GM18519 (cell line): ENCODE results near the gene RAB11FIP4.

ENCODE experiments used
- ATAC-seq: cut with Tn5 transposase; IDR thresholded peaks from one replicate; pipeline ENCODE4 v1.9.1; 2021; ENCODE audit warnings: mild to moderate bottlenecking, moderate library complexity; ENCODE audit not compliant: unreplicated experiment, low FRiP score

The RAB11FIP4 gene

GRCh38 chr17:31386542-31387075, 4.9 kb upstream of the RAB11FIP4 start:
- no peak for ATAC-seq

GRCh38 chr17:31387438-31387837, 4.0 kb upstream of the RAB11FIP4 start:
- ATAC-seq, result no peak

GRCh38 chr17:31388351-31388750, 3.1 kb upstream of the RAB11FIP4 start:
- no peak for ATAC-seq

GRCh38 chr17:31388770-31389656, 2.5 kb upstream of the RAB11FIP4 start:
- ATAC-seq, result no peak

- no peak for ATAC-seq
Observed at GRCh38 chr17:31389657-31390381, 1.7 kb upstream of the RAB11FIP4 start.

- ATAC-seq, result no peak
Observed at GRCh38 chr17:31390426-31390747, 1.1 kb upstream of the RAB11FIP4 start.

GRCh38 chr17:31390748-31391495, 553 bp upstream of the RAB11FIP4 start:
- no peak for ATAC-seq

GRCh38 chr17:31392002-31392855, 754 bp downstream of the RAB11FIP4 start:
- no peak for ATAC-seq

GRCh38 chr17:31392856-31393748, 1.6 kb downstream of the RAB11FIP4 start:
- ATAC-seq, result no peak

- no peak for ATAC-seq
Observed at GRCh38 chr17:31393749-31394146, 2.3 kb downstream of the RAB11FIP4 start.

- ATAC-seq, result no peak
Observed at GRCh38 chr17:31394544-31394943, 3.1 kb downstream of the RAB11FIP4 start.

- ATAC-seq, result no peak
Observed at GRCh38 chr17:31397256-31397939, 5.9 kb downstream of the RAB11FIP4 start.

GRCh38 chr17:31398381-31399311, 7.2 kb downstream of the RAB11FIP4 start:
- ATAC-seq, result no peak

- no peak for ATAC-seq
Observed at GRCh38 chr17:31400481-31400950, 9.0 kb downstream of the RAB11FIP4 start.

GRCh38 chr17:31401456-31402254, 10.2 kb downstream of the RAB11FIP4 start:
- ATAC-seq, result no peak
